ENCODE results near the gene ANXA1.

The ANXA1 gene

DNA sequence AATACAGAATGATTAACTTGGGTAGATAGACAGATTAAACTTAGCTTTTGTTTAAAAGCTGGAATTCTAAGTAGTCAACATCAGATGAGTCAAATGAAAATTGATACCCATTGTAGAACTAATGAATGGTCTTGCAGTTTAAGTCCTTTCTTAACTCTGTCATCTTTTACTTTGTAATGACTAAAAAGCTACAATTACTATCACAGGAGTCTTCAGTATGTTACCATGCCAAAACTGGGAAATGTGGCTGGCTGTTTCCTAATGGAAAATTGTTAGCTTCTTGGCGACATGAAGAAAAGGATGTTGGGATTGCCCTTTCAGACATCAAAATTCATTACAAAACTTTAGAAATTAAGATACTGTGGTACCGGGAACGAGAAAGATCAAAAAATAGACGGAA, 20.2 kb upstream of the ANXA1 start:
- DNase-seq (ENCODE audit: extremely low read depth, low read depth), result no peak
- TF ChIP-seq CTCF (IDR thresholded peaks at IDR 0.05; ENCODE audit: low read depth, low read length), result no peak

DNA sequence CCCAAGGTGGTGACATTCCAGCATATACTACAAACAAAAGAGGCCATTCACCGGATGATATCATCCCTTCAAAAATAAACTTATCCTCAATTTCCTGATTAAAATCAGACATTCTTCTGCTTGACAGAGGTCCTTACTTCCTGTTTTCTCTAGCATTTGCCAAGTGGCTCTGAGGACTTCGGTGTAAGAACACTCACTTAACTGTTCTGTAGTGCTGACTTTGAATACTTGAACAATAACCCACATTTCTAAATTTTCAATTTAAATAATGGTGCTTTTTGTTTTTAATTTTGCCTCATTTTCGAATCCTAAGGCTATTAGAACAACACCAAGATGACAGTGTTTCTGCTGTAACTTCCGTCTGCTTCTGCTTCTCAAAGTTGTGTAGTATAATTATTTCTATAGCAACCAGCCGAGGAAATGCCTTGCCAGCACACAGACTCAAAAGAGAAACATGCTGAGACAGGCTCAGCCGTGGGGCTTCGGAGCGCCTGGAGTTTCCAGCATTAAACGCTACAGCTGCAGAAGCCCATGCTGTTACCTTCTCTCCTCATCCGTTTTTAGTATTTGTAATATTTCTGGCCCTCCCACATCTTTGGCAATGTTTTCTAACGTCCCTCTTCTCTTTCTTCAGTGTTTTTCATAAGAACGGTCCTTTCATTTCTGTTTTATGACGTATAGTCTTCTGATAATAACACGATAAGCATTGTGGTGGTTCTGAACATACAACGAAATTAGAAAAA, 19.5 kb upstream of the ANXA1 start:
- no peak for DNase-seq (ENCODE audit: extremely low read depth, low read depth)
- no peak for TF ChIP-seq CTCF (IDR thresholded peaks at IDR 0.05; ENCODE audit: low read depth, low read length)

GRCh38 chr9:73133022-73133651, 18.5 kb upstream of the ANXA1 start:
- no peak for TF ChIP-seq CTCF (IDR thresholded peaks at IDR 0.05; ENCODE audit: low read depth, low read length)
- DNase-seq (ENCODE audit: extremely low read depth, low read depth), result no peak

GRCh38 chr9:73133921-73134407, 17.7 kb upstream of the ANXA1 start:
- no peak for DNase-seq (ENCODE audit: extremely low read depth, low read depth)

GRCh38 chr9:73135394-73135793, 16.3 kb upstream of the ANXA1 start:
- no peak for TF ChIP-seq CTCF (IDR thresholded peaks at IDR 0.05; ENCODE audit: low read depth, low read length)
- no peak for DNase-seq (ENCODE audit: extremely low read depth, low read depth)

More at GRCh38 chr9:73133921-73134407, 17.7 kb upstream of the ANXA1 start:
- TF ChIP-seq CTCF (IDR thresholded peaks at IDR 0.05; ENCODE audit: low read depth, low read length), result no peak

- no peak; the same call in 1 of the 2 replicates for TF ChIP-seq CTCF (IDR thresholded peaks at IDR 0.05; ENCODE audit: low read depth, low read length)
- DNase-seq (ENCODE audit: extremely low read depth, low read depth), result no peak
These were observed 14.3 kb upstream of the ANXA1 start for GRCh38 chr9:73137286-73137899.

DNA sequence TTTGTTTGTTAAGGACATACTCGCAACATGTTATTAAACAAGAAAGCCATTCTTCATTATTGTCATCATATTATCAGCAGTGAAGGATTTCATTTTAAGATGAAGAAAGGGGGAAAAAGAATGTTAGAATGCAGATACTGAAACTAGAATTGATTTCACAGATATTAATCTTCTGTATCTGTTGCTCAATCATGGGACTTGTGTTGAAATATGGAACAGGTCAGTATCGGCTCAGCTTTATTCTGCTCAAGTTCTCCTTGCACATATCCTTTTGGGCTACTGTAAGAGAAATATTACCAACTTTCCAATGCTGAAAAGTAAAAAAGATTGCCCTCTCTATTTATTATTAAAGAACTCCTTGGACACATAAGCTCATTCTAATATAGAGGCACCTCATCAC, 13.8 kb upstream of the ANXA1 start:
- no peak for TF ChIP-seq CTCF (IDR thresholded peaks at IDR 0.05; ENCODE audit: low read depth, low read length)
- no peak for DNase-seq (ENCODE audit: extremely low read depth, low read depth)

Data from AG09319 (cell line).